Prostate gland (tissue), 2 donors: ENCODE results near the gene UPP1. TPM values are rescaled to one million over a fixed set of nuclear protein-coding genes. Genes with fewer than 3 reads are reported as not detected.
"Not testable (repeated sequence)": the region's sequence is repeated elsewhere in the genome, so short reads cannot be mapped to it uniquely, and the experiment has no call there.

Experiments
- DNase-seq: peaks from one replicate; pipeline ENCODE4 v3.0.0-alpha.2; 2019; ENCODE audit warnings: low spot score
- H3K27ac ChIP-seq, 2 donors: fragments of 200-600 bp; sonication (generic); 2 replicates each; pipeline ENCODE4 v1.5.1; 2017 to 2019
- H3K27me3 ChIP-seq: fragments of 200-600 bp; sonication (generic); replicated peaks from 2 replicates; pipeline ENCODE4 v1.5.1; 2019; ENCODE audit not compliant: insufficient read depth
- H3K36me3 ChIP-seq, 2 donors: fragments of 200-600 bp; sonication (generic); 1 replicate in 1 of 2; 2 replicates in 1 of 2; pipeline versions ENCODE4 v1.5.1 to v1.8.1; 2017 to 2019
- H3K4me1 ChIP-seq: fragments of 200-600 bp; sonication (generic); replicated peaks from 2 replicates; pipeline ENCODE4 v1.5.1; 2019
- H3K4me3 ChIP-seq, 2 donors: fragments of 200-600 bp; sonication (generic); 2 replicates each; pipeline ENCODE4 v1.5.1; 2017 to 2019
- H3K9me3 ChIP-seq: fragments of 200-600 bp; sonication (generic); 2 replicates; pipeline ENCODE4 v1.5.1; 2017
- CTCF ChIP-seq, 4 experiments: fragments of 200-600 bp in 2 of 4; fragments of 450-650 bp in 2 of 4; sonication (generic) in 2 of 4; IDR thresholded peaks; 1 replicate in 3 of 4; 2 replicates in 1 of 4; pipeline ENCODE4 v1.5.1; 2016 to 2019; ENCODE audit warnings: antibody characterized with exemption in 4 of 4, mild to moderate bottlenecking in 2 of 4, moderate library complexity in 2 of 4
- POLR2A ChIP-seq: fragments of 450-650 bp; IDR thresholded peaks from one replicate; pipeline ENCODE4 v1.6.1; 2016; ENCODE audit warnings: antibody characterized with exemption, mild to moderate bottlenecking
- POLR2AphosphoS5 ChIP-seq: sonication (generic); formaldehyde crosslinking; IDR thresholded peaks from one replicate; pipeline ENCODE4 v1.6.1; 2017; ENCODE audit warnings: antibody characterized with exemption
- WGBS: methylation state at CpG from one replicate; pipeline ENCODE4 v1.1.5; 2018; 5-methylcytosine and 5-hydroxymethylcytosine counted together
- intact Hi-C: fragments of 100-400 bp; cut with DNase I; formaldehyde crosslinking; loops from one replicate; pipeline ENCODE4 v1.14.2; 2022
- total RNA-seq, 2 donors: library from RNA; depleted of rRNA; stranded (reverse); fragments of >200 nt; gene quantifications; one replicate each; pipeline ENCODE4 v1.1.0, GENCODE V29; 2016

The UPP1 gene
- total RNA-seq, 2 donors from 2014 or later = 4.9 to 13.0 TPM

- H3K9me3 ChIP-seq = no peaks in the 10 kb centered on the region
- H3K27ac ChIP-seq = no peak overlapping the region
- H3K36me3 ChIP-seq = no peaks in the 10 kb centered on the region
- H3K27me3 ChIP-seq = no peaks in the 10 kb centered on the region
- intact Hi-C loops = no loop called here
- TF ChIP-seq CTCF (IDR thresholded peaks at IDR 0.05) = no peak
- TF ChIP-seq POLR2AphosphoS5 = no peak
- no peak for TF ChIP-seq POLR2A
- no peak overlapping the region for H3K4me3 ChIP-seq
- H3K4me1 ChIP-seq = no peaks in the 10 kb centered on the region
- 81% methylated on average over 2 of the region's 2 CpGs for WGBS
- no peak for DNase-seq
Measured at GRCh38 chr7:48067475-48067874, 21.6 kb upstream of the UPP1 start.

DNA sequence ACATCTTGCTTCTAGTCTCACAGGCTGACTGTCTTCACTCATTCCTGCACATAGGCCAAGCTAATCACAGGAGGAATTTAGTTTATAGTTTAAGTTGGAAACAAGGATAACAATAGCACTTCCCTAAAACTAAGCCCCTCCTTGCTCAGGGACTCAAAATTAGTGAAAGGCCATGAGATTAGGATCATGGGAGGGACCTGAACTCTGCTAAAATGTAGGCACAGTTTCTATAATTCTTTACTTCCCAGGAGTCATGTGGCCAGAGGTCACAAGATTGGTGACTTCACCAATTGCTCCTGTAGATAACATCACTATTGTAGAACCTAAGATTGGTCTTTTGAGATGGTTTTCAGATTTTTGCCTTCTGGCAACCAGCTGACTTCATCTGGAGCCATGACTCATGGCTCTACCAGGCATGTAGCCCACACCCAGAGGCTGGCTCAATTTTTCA is 14.8 kb upstream of the UPP1 start:
- Histone ChIP-seq H3K27me3 (no peaks in the 10 kb centered on the region), H3K27ac (no peak overlapping the region), H3K9me3 (no peaks in the 10 kb centered on the region), H3K36me3 (no peaks in the 10 kb centered on the region), H3K4me1 (no peaks in the 10 kb centered on the region), H3K4me3 (no peak overlapping the region)
- DNase-seq = no peak
- TF ChIP-seq POLR2A (no peak), CTCF (IDR thresholded peaks at IDR 0.05) (no peak), POLR2AphosphoS5 (no peak)
- intact Hi-C loops = no loop called here

GRCh38 chr7:48077423-48077822 is 11.6 kb upstream of the UPP1 start:
- intact Hi-C loops = no loop called here
- Histone ChIP-seq H3K27me3 (no peaks in the 10 kb centered on the region), H3K27ac (no peak overlapping the region), H3K4me3 (no peak overlapping the region), H3K36me3 (no peaks in the 10 kb centered on the region), H3K9me3 (no peaks in the 10 kb centered on the region), H3K4me1 (no peaks in the 10 kb centered on the region)
- WGBS = 67% methylated on average over 1 of the region's 1 CpG
- no peak for TF ChIP-seq POLR2AphosphoS5
- TF ChIP-seq CTCF (IDR thresholded peaks at IDR 0.05) = no peak
- TF ChIP-seq POLR2A = no peak
- DNase-seq = no peak

DNA sequence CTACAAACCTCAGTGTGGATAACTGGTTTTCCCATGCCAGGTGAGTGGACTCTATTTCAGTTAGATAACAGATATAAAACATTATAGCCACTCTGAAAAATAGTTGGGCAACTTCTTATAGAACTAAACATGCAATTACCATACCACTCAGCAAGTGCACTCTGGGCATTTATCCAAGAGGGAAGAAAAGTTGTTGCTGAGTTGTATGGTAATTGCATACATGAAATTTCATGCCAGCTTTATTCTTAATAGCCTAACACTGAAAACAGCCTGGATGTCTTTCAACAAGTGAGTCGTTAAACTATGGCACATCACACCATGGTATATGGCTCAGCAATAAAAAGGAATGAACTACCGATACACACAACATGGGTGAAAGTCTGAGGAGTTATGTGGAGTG is 10.6 kb upstream of the UPP1 start:
- intact Hi-C loops = no loop called here
- Histone ChIP-seq H3K9me3 (no peaks in the 10 kb centered on the region), H3K36me3 (no peaks in the 10 kb centered on the region), H3K27me3 (no peaks in the 10 kb centered on the region), H3K4me1 (no peaks in the 10 kb centered on the region), H3K27ac (no peak overlapping the region), H3K4me3 (no peak overlapping the region)
- no peak for DNase-seq
- WGBS = 36% methylated on average over 2 of the region's 2 CpGs
- TF ChIP-seq CTCF (IDR thresholded peaks at IDR 0.05) (no peak), POLR2A (no peak), POLR2AphosphoS5 (no peak)

GRCh38 chr7:48082378-48082777 is 6.7 kb upstream of the UPP1 start:
- H3K4me3 ChIP-seq, H3K27ac ChIP-seq, H3K9me3 ChIP-seq, H3K4me1 ChIP-seq, H3K36me3 ChIP-seq, H3K27me3 ChIP-seq, intact Hi-C loops, DNase-seq: not testable (repeated sequence)
